K562 (cell line): Measurements from ENCODE around the gene ARHGEF4. TPM values are rescaled to one million over a fixed set of nuclear protein-coding genes. Genes with fewer than 3 reads are reported as not detected.

Source experiments
- ATAC-seq: fragments of 200-7000 bp; cut with Tn5 transposase; 3 replicates; pipeline ENCODE4 v1.9.1; 2020; ENCODE audit warnings: moderate library complexity
- BruUV-seq: library from RNA; stranded (reverse); fragments of 400-500 nt; replicated peaks from 2 replicates; lab custom pipeline; 2021; lab: Mats Ljungman, UMichigan
- CTCF ChIA-PET: fragments of 300-600 bp; formaldehyde crosslinking; extraction: SDS; loops from one replicate; lab custom pipeline; 2021; ENCODE audit warnings: low intra/inter-chr PET ratio; lab: Yijun Ruan, JAX
- POLR2A ChIA-PET: fragments of 300-600, 350-650 bp; sonication (Branson Sonifier 250); formaldehyde crosslinking; extraction: SDS; loops from one replicate; lab custom pipeline; 2021; ENCODE audit warnings: antibody characterized with exemption, inconsistent platforms; lab: Yijun Ruan, JAX
- DNase-seq, 4 experiments: peaks; one replicate each; pipeline versions ENCODE4 v3.0.0 to v3.0.0-alpha.2; 2011 to 2018; ENCODE audit warnings: low spot score in 3 of 4, mixed read lengths in 3 of 4; ENCODE audit errors: extremely low read depth in 1 of 4
- FAIRE-seq: peaks from 2 replicates; lab custom pipeline; 2011; peaks lifted over from hg19 to GRCh38; lab: Jason Lieb, UNC
- H2AFZ ChIP-seq: 2 replicates; pipeline ENCODE4 v1.6.0; 2011; ENCODE audit warnings: low read depth, low read length, control low read depth, inconsistent platforms
- H3K27ac ChIP-seq: fragments of 200-600 bp; 3 replicates; pipeline ENCODE4 v1.8.0; 2011; ENCODE audit warnings: low read depth, mild to moderate bottlenecking, control low read depth, inconsistent platforms, low read length, moderate library complexity, mixed read lengths; ENCODE audit errors: extremely low read depth
- H3K27me3 ChIP-seq, 2 experiments: fragments of 300-600 bp in 1 of 2; 2 replicates in 1 of 2; 3 replicates in 1 of 2; pipeline versions ENCODE4 v1.6.0 to v1.8.0; 2011; ENCODE audit warnings: inconsistent platforms in 2 of 2, low read length in 2 of 2, mild to moderate bottlenecking in 1 of 2, mixed read lengths in 1 of 2, moderate library complexity in 1 of 2; ENCODE audit not compliant: control insufficient read depth in 2 of 2, insufficient read depth in 2 of 2
- H3K36me3 ChIP-seq: fragments of 300-600 bp; 3 replicates; pipeline ENCODE4 v1.8.0; 2011; ENCODE audit warnings: mild to moderate bottlenecking, low read length, inconsistent platforms; ENCODE audit not compliant: control insufficient read depth, insufficient read depth
- H3K4me1 ChIP-seq, 2 experiments: fragments of 200-600 bp in 1 of 2; replicated peaks in 1 of 2; 2 replicates in 1 of 2; 3 replicates in 1 of 2; pipeline versions ENCODE4 v1.5.1 to v1.8.0; 2011; ENCODE audit warnings: inconsistent platforms in 2 of 2, low read length in 2 of 2, mild to moderate bottlenecking in 1 of 2, mixed read lengths in 1 of 2, moderate library complexity in 1 of 2; ENCODE audit not compliant: control insufficient read depth in 2 of 2, insufficient read depth in 2 of 2
- H3K4me2 ChIP-seq: 2 replicates; pipeline ENCODE4 v1.6.1; 2011; ENCODE audit warnings: low read length, control low read depth, inconsistent platforms, mixed read lengths; ENCODE audit not compliant: insufficient read depth
- H3K4me3 ChIP-seq: fragments of 200-600 bp; sonication (generic), shearing (Covaris generic); 2 replicates; pipeline ENCODE4 v1.5.1; 2016; ENCODE audit warnings: control low read depth, inconsistent platforms
- H3K79me2 ChIP-seq: fragments of 200-600 bp; 3 replicates; pipeline ENCODE4 v1.8.0; 2011; ENCODE audit warnings: low read length, inconsistent platforms; ENCODE audit not compliant: control insufficient read depth, insufficient read depth
- H3K9ac ChIP-seq, 2 experiments: 2 replicates each; pipeline versions ENCODE4 v1.6.0 to v1.6.1; 2011; ENCODE audit warnings: low read depth in 2 of 2, low read length in 2 of 2, control low read depth in 1 of 2, inconsistent platforms in 1 of 2, mild to moderate bottlenecking in 1 of 2, mixed read lengths in 1 of 2; ENCODE audit not compliant: insufficient read depth in 1 of 2
- H3K9me1 ChIP-seq: one replicate; pipeline ENCODE4 v1.6.0; 2011; ENCODE audit warnings: inconsistent platforms, mild to moderate bottlenecking, low read length, moderate library complexity; ENCODE audit not compliant: control insufficient read depth, insufficient read depth
- H3K9me3 ChIP-seq: replicated peaks from 2 replicates; pipeline ENCODE4 v1.5.1; 2011; ENCODE audit warnings: low read depth, low read length, inconsistent platforms; ENCODE audit not compliant: control insufficient read depth, insufficient read depth
- H4K20me1 ChIP-seq: replicated peaks from 2 replicates; pipeline ENCODE4 v1.6.1; 2011; ENCODE audit warnings: low read length, inconsistent platforms, mixed read lengths; ENCODE audit not compliant: control insufficient read depth, insufficient read depth
- GABPA ChIP-seq: fragments of 200-800 bp; sonication (Bioruptor generic); conservative IDR thresholded peaks from 2 replicates; pipeline ENCODE4 v1.6.1; 2016; ENCODE audit warnings: low read depth, missing genetic modification characterization, missing compliant biosample characterization
- NFXL1 ChIP-seq: fragments of 450-650 bp; formaldehyde crosslinking; IDR thresholded peaks from 2 replicates; pipeline ENCODE4 v1.4.0; 2021; ENCODE audit warnings: mild to moderate bottlenecking
- NONO ChIP-seq, 2 experiments: fragments of 200-400 bp in 1 of 2; fragments of 450-650 bp in 1 of 2; formaldehyde crosslinking in 1 of 2; IDR thresholded peaks; 2 replicates each; pipeline ENCODE4 v1.6.1; 2017; ENCODE audit warnings: low read depth in 2 of 2, mild to moderate bottlenecking in 2 of 2, moderate library complexity in 2 of 2, low read length in 1 of 2
- NRF1 ChIP-seq, 2 experiments: fragments of 450-650 bp; IDR thresholded peaks in 1 of 2; conservative IDR thresholded peaks in 1 of 2; 2 replicates each; pipeline ENCODE4 v1.6.1; 2014; ENCODE audit warnings: mild to moderate bottlenecking in 2 of 2
- ZNF134 ChIP-seq: fragments of 250-450 bp; sonication (Bioruptor Pico); conservative IDR thresholded peaks from 2 replicates; pipeline ENCODE4 v1.4.0; 2020
- WGBS: fragments of 100-300 bp; shearing (Covaris generic); methylation state at CpG from one replicate; pipeline ENCODE4 v1.1.6; 2016; ENCODE audit warnings: low coverage, mixed read lengths; ENCODE audit not compliant: insufficient coverage; ENCODE audit errors: missing lambda C conversion rate; 5-methylcytosine and 5-hydroxymethylcytosine counted together
- in situ Hi-C: fragments of 300-500 bp; cut with MboI; formaldehyde crosslinking; loops from 4 replicates; pipeline ENCODE4 v1.15.0; 2018; ENCODE audit warnings: inconsistent platforms, mixed read lengths
- intact Hi-C: fragments of 100-400 bp; cut with micrococcal nuclease; formaldehyde crosslinking; loops from 2 replicates; pipeline ENCODE4 v1.14.2; 2022
- polyA plus RNA-seq, 8 experiments: library from polyadenylated mRNA; depleted of rRNA in 4 of 8; stranded (reverse) in 5 of 8; unstranded in 3 of 8; fragments of >200 nt; fragmentation: Nextera tagmentation in 2 of 8; fragmentation: Illumina TruSeq in 1 of 8; extraction: Ambion mirVana in 2 of 8; extraction: Trizol in 1 of 8; gene quantifications; 2 replicates each; pipeline versions ENCODE4 v1.2.1 to v1.2.3, GENCODE V29; 2011 to 2014; ENCODE audit warnings: inconsistent platforms in 1 of 8, missing spikeins in 1 of 8
- total RNA-seq, 7 experiments: library from RNA; depleted of rRNA in 6 of 7; stranded (reverse); fragments of >200 nt in 6 of 7; fragmentation: Illumina TruSeq in 2 of 7; extraction: Trizol in 2 of 7; gene quantifications; 2 replicates each; pipeline versions ENCODE4 v1.2.1 to v1.2.3, GENCODE V29; 2011 to 2021; ENCODE audit warnings: low replicate concordance in 1 of 7
- TF ChIP-seq, protein P1 (sequence below), 2 experiments: fragments of 200-800 bp in 1 of 2; sonication (Bioruptor generic) in 1 of 2; sonication (generic) in 1 of 2; formaldehyde crosslinking in 1 of 2; IDR thresholded peaks in 1 of 2; conservative IDR thresholded peaks in 1 of 2; 2 replicates each; pipeline versions ENCODE4 v1.5.0 to v1.6.1; 2016 to 2020; ENCODE audit warnings: missing compliant biosample characterization in 1 of 2, missing genetic modification characterization in 1 of 2, missing genetic modification reagents in 1 of 2
- TF ChIP-seq, protein P2 (sequence below), 2 experiments: fragments of 450-650 bp in 1 of 2; sonication (generic) in 1 of 2; formaldehyde crosslinking in 1 of 2; IDR thresholded peaks; 2 replicates each; pipeline versions ENCODE4 v1.7.1 to v1.9.0; 2016 to 2022; ENCODE audit warnings: inconsistent platforms in 1 of 2, mild to moderate bottlenecking in 1 of 2, missing genetic modification reagents in 1 of 2

ARHGEF4 gene
- total and polyA plus RNA-seq, 9 of the 15 experiments (the other 6 are each of a cell fraction or from before 2014, with no cell fraction given): not detected

DNA sequence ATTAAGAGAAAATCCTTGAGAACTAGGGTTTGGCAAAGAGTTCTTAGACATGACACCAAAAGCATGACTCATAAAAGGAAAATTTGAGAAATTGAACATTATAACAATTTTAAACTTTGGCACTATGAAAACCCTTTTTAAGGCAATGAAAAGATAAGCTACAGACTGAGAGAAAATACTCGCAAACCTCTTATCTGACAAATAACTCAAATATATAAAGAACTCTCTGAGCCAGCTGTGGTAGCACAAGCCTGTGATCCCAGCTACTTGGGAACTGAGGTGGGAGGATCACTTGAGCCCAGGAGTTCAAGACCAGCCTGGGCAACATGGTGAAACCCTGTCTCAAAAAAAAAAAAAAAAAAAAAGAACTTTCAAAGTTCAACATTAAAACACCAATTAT lies 186.0 kb downstream of the ARHGEF4 start (continued):
- TF ChIP-seq NONO (IDR thresholded peaks at IDR 0.05; ENCODE audit: low read depth in 2 of 2, low read length in 1 of 2): no peak
- TF ChIP-seq, protein P1, sequence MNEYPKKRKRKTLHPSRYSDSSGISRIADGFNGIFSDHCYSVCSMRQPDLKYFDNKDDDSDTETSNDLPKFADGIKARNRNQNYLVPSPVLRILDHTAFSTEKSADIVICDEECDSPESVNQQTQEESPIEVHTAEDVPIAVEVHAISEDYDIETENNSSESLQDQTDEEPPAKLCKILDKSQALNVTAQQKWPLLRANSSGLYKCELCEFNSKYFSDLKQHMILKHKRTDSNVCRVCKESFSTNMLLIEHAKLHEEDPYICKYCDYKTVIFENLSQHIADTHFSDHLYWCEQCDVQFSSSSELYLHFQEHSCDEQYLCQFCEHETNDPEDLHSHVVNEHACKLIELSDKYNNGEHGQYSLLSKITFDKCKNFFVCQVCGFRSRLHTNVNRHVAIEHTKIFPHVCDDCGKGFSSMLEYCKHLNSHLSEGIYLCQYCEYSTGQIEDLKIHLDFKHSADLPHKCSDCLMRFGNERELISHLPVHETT (CRISPR knock-in tag; conservative IDR thresholded peaks at IDR 0.05 in 1 of 2, IDR thresholded peaks at IDR 0.05 in 1 of 2): no peak
- no peak for TF ChIP-seq ZNF134 (CRISPR knock-in tag)
- TF ChIP-seq NFXL1 (CRISPR knock-in tag): no peak
- no peak for TF ChIP-seq GABPA
- no peak for TF ChIP-seq NRF1 (conservative IDR thresholded peaks at IDR 0.05 in 1 of 2, IDR thresholded peaks at IDR 0.05 in 1 of 2)

DNA sequence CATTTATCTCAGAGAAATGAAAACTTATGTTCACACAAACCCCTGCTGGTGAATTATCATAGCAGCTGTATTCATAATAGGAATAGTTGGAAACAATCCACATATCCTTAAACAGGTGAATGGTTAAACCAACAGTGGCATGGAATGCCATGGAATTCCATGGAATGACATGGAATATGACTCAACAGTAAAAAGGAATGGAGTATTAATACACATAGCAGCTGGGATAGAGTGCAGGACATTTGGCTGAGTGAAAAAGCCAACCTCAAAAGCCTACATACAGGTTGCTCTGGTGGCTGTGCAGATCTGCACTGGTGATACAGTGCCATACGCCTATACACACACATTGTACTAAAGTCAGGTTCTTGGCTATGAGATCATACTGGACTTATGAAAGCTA lies 187.0 kb downstream of the ARHGEF4 start:
- ATAC-seq: no peak; the same call in 2 of the 3 replicates
- H3K4me2 ChIP-seq: no peak overlapping the region
- no peak overlapping the region for H3K27ac ChIP-seq
- no peaks in the 10 kb centered on the region for H3K4me1 ChIP-seq
- no peaks in the 10 kb centered on the region for H3K9me3 ChIP-seq
- 11% methylated on average over 1 of the region's 1 CpG for WGBS
- H3K4me3 ChIP-seq: no peak overlapping the region
- H3K79me2 ChIP-seq: no peaks in the 10 kb centered on the region
- no peaks in the 10 kb centered on the region for H4K20me1 ChIP-seq
- no peak for FAIRE-seq
- in situ Hi-C loops (no loop called here), intact Hi-C loops (no loop called here)
- ChIA-PET POLR2A (no interaction called here), CTCF (no interaction called here)
- no peak for DNase-seq
- no peaks in the 10 kb centered on the region for H3K9me1 ChIP-seq
- H3K27me3 ChIP-seq: peaks cover 2 to 12% of the 10 kb centered on the region in 2 experiments; a peak in 4 of 5 replicates
- no TSS peak for BruUV-seq
- H3K9ac ChIP-seq: no peak overlapping the region
- no peaks in the 10 kb centered on the region for H3K36me3 ChIP-seq
- H2AFZ ChIP-seq: no peak overlapping the region
- TF ChIP-seq, protein P2, sequence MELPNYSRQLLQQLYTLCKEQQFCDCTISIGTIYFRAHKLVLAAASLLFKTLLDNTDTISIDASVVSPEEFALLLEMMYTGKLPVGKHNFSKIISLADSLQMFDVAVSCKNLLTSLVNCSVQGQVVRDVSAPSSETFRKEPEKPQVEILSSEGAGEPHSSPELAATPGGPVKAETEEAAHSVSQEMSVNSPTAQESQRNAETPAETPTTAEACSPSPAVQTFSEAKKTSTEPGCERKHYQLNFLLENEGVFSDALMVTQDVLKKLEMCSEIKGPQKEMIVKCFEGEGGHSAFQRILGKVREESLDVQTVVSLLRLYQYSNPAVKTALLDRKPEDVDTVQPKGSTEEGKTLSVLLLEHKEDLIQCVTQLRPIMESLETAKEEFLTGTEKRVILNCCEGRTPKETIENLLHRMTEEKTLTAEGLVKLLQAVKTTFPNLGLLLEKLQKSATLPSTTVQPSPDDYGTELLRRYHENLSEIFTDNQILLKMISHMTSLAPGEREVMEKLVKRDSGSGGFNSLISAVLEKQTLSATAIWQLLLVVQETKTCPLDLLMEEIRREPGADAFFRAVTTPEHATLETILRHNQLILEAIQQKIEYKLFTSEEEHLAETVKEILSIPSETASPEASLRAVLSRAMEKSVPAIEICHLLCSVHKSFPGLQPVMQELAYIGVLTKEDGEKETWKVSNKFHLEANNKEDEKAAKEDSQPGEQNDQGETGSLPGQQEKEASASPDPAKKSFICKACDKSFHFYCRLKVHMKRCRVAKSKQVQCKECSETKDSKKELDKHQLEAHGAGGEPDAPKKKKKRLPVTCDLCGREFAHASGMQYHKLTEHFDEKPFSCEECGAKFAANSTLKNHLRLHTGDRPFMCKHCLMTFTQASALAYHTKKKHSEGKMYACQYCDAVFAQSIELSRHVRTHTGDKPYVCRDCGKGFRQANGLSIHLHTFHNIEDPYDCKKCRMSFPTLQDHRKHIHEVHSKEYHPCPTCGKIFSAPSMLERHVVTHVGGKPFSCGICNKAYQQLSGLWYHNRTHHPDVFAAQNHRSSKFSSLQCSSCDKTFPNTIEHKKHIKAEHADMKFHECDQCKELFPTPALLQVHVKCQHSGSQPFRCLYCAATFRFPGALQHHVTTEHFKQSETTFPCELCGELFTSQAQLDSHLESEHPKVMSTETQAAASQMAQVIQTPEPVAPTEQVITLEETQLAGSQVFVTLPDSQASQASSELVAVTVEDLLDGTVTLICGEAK (IDR thresholded peaks at IDR 0.05): no peak
- TF ChIP-seq, protein P2 (CRISPR knock-in tag; IDR thresholded peaks at IDR 0.05): no peak
